B cell (primary cell): ENCODE measurements around the gene PLEKHA5.

Experiments used
- CTCF ChIP-seq: fragments of 200-600 bp; IDR thresholded peaks from one replicate; pipeline ENCODE4 v1.8.0; 2022; ENCODE audit warnings: antibody characterized with exemption, mild to moderate bottlenecking
- EZH2 ChIP-seq: IDR thresholded peaks from 2 replicates; pipeline ENCODE4 v1.6.1; 2012; ENCODE audit warnings: borderline replicate concordance, low read depth, mild to moderate bottlenecking, moderate library complexity, low read length; ENCODE audit not compliant: insufficient read depth, poor library complexity, severe bottlenecking

DNA sequence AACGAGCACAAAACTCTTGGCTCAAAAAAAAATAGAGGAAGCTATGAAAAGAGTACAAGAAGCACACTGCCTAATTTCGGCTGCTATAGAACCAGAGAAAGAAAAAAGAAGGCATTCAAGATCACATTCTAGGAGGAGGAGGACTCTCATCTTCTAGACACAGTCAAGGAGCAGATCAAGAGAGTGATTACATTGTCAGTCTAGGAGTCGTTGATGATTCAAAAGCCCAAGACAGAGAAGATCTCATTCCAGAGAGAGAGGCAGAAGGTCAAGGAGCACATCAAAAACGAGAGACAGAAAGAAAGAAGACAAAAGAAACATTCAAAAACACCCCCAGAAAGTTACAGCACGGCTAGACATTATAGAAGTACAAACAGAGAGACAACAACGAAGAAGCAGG lies 177.9 kb downstream of the PLEKHA5 start:
- TF ChIP-seq CTCF (no peak), EZH2 (no peak)
